NCI-H2227 (cell line): ENCODE results near the gene FAM193A.

Source experiments
- DNase-seq: peaks from one replicate; lab custom pipeline; 2025; ENCODE audit not compliant: unreplicated experiment; lab: John Stamatoyannopoulos, UW

The FAM193A gene, protein sequence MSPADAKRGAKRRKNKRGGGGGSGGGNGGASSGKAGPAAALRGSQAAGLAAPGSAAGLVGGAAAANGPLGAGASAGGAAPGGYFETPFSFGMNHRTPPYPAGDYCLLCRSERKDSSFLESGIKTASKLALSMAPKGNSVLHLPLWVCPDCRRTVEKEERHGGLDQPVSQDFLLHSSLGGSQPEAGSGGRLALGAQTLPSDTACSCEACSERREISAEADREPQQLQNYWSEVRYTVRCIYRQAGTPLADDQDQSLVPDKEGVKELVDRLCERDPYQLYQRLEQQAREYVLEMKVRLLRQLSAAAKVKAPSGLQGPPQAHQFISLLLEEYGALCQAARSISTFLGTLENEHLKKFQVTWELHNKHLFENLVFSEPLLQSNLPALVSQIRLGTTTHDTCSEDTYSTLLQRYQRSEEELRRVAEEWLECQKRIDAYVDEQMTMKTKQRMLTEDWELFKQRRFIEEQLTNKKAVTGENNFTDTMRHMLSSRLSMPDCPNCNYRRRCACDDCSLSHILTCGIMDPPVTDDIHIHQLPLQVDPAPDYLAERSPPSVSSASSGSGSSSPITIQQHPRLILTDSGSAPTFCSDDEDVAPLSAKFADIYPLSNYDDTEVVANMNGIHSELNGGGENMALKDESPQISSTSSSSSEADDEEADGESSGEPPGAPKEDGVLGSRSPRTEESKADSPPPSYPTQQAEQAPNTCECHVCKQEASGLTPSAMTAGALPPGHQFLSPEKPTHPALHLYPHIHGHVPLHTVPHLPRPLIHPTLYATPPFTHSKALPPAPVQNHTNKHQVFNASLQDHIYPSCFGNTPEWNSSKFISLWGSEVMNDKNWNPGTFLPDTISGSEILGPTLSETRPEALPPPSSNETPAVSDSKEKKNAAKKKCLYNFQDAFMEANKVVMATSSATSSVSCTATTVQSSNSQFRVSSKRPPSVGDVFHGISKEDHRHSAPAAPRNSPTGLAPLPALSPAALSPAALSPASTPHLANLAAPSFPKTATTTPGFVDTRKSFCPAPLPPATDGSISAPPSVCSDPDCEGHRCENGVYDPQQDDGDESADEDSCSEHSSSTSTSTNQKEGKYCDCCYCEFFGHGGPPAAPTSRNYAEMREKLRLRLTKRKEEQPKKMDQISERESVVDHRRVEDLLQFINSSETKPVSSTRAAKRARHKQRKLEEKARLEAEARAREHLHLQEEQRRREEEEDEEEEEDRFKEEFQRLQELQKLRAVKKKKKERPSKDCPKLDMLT (N-terminal part only)

DNA sequence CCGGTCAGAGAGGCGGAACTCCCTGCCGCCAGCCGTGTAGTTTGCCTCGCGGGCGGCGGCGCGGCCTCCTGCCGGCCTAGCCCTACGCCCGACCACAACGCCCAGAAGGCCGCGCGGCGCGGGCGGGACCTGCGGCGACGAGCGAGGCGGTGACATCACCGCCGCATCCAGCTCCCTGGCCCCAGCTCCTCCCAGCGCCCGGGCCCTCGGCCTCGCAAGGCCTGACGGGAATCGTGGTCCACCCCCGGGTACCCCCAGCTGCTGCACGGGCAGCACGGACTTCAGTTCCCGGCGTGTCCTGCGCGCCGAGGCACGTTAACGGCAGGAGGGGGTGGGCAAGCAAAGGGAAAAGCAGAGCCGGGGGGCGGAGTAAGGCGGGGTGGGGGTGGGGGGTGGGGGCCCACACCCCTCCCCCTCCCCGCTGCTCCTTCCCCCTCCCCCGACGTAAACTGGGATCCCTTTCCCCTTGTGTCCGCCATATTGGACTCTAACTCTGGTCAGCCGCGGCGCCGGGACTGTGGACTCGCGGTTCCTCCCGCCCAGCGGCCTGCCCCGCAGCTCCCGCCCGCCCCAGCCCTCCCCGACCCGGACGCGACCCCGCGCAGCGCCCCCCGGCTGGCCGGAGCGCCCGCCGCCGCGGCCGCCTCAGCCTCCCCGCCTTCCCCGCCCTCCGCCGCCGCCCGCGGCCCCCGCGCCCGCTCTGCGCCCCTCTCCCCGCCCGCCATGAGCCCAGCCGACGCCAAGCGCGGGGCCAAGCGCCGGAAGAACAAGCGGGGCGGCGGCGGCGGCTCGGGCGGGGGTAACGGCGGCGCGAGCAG lies at the start of gene FAM193A:
Gene FAM193A (plus strand): TSS at position 455 of the 818 bp plus-strand sequence. CDS start 269 bp downstream, at position 724.
- peak; percentile 98 for DNase-seq

DNA sequence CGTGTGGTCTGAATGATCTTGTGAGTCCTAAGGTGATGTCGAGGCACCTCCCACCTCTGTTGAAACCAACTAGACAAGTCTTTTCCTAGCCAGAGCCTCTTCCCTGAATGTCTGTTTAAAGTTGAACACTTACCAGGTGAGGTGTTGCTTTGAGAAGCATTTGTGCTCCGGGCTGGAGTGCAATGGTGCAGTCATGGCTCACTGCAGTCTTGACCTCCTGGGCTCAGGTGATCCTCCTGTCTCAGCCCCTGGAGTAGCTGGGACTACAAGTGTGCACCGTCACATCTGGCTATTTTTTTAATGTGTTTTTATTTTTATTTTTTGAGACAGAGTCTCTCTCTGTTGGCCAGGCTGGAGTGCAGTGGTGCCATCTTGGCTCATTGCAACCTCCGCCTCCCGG lies 49.5 kb upstream of the FAM193A start:
- DNase-seq, result no peak

DNA sequence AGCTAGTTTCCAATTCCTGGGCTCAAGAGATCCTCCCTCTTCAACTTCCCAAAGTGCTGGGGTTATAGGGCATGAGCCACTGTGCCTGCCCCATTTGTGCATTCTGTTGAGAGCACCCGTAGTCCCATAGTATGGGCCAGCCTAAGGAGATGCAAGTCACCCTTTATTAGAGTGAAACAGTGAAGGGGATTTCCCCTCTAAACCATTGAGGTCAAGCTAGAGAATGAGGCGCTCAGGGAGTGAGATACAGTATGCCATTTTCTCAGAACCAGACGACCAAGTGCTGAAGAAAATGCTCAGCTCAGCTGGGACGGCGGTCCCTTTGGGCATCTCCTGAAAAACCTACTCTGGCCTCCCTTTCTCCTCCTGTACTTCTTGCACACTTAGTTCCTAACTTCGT lies 48.8 kb upstream of the FAM193A start:
- DNase-seq, result no peak

DNA sequence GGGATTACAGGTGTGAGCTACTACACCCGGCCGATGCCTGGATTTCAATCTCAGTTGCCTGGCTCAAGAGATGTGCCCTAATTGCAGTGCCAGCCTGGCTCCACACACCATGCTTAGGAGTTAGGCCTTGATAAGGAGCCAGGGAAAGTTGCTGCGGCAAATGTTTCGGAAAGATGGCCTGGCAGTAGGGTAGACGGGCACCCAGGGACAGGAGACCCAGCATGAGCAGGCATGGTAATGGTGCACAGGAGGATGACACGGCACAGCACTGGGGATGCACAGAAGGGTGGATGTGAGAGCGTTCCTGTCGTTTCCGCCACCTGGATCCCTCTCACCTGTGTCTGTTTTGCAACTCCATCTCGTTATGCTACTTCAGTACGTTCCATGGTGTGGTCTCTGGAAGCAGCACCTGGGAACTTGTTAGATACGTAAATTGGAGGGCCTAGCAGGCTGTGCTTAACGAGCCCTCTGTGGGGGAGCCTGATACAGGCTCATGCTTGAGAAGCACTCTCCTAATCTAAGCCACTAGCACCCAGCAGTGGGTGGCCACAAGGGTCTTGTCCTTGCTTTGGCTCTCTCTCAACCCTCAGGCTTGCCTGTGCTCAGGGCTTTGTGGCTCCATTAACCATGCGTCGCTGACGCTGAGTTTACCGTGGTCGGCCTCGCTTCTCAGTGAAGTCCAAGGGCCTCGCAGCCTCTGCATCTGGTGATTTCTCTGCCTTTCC lies 47.2 kb upstream of the FAM193A start:
- no peak for DNase-seq

DNA sequence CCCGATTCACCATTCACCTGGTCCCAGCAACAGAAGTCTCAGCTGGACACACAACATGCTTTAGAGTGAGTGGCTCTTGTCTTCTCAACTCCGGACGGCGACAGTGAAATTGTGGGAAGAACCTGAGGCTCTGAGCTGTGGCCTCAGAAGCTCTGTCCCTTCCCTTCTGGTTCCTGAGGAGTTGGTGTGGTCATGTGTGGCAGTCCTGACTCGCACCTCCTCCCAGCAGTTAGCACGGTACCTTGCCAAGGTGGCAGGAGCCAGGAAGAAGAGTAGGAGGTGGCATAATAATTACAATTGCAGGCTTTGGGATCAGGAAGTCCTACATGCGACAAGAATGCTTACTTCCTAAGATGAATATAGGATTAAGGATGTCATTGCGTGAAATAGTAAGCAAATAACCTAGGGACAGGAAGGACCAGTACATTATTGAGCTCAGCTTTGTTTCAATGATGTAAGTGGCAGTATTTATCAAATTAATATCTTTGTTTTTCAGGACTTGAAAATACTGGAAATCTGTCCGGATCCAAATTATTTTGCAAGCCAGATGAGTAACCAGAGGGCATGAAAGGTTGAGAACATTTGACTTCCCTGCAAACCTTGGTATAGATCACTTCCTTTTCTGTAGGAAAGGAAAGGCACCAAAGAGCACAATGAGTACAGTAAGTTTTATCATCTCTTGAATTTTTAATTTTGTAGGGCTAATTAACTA lies 46.5 kb upstream of the FAM193A start:
- no peak for DNase-seq

DNA sequence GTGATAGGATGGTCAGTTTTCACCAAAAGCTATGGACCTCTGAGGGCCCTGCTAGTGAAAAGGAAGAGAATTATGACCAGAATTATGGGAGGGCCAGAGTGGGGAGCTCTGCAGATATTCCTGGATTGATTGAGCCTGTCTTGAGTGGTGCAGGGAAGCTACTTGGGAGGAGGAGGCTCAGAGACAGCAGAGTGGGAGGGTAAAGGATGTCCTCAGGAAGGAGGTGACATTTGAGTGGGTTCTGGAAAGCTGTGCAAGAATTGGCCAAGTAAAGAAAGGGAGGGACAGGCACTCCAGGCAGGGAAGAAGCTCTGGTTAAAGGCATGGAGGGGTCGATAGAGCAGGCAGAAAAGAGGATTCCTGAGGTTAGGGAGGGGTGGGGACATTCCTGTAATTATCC lies 43.5 kb upstream of the FAM193A start:
- DNase-seq, result no peak

DNA sequence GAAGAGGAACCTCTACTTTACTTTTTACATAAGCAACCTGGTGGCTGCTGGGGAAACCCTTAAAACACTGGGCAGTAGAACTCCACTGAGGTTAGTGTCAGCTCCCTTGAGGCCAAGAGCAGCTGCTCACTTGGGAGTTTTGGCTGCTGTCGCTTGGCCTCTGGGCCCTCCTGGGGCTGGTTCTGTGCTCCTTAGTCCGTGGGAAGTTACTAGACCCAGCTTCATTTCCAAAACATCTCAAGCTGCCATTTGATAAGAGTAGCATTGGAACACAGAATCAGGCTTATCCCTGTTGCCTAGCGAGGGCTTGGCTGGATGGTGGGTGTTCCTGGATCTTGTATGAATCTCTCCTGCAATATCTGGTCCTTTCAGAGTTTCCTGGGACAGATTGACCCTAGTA lies 41.5 kb upstream of the FAM193A start:
- DNase-seq, result no peak

DNA sequence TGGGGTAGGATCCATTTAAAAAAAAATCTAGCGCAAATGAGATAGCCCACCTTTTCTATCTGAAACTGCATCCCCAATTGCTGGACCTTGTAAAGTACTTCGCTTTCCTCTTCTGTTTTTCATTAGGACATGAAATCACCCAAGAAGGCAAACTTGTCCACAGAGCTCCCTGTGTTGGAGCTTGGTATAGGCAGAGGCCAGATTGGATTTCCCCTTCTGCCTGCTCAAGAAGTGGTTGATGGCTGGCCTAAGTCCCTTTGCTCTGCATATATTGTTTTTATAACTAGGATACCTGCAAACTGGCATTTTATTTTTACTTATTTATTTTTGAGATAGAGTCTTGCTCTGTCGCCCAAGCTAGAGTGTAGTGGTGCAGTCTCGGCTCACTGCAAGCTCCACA lies 39.1 kb upstream of the FAM193A start:
- DNase-seq, result no peak

DNA sequence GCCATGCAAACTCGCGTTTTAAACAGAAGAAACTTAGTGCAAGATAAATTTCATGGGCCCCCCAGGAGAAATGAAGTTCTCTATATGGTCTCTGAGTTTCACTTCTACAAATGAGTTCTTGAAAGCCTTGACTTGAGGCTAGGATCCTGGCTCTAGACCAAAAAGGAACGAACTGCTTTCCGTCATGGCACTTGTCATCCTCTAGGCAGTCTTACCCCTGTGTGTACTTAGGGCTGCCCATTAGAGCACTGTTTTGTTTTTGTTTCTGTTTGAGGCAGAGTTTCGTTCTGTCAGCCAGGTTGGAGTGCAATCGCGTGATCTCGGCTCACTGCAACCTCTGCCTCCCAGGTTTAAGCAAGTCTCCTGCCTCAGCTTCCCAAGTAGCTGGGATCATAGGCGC lies 38.5 kb upstream of the FAM193A start:
- no peak for DNase-seq

DNA sequence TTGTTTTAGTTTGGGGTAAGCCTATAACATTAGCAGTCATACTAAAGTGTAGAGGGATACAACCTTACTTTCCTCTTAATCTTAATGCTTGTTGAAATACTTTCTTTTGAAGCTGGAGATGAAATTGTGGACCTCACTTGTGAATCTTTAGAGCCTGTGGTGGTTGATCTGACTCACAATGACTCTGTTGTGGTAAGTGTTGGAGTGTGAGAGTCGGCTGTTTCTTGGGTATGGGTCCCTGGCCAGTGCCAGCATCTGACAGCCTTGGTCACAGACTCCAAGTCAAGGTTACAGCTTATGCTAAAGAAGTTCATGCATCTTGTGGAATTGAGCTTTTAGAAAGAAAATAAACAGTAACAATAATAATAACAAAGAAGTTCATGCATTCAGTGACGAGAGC lies 35.9 kb upstream of the FAM193A start:
- no peak for DNase-seq

DNA sequence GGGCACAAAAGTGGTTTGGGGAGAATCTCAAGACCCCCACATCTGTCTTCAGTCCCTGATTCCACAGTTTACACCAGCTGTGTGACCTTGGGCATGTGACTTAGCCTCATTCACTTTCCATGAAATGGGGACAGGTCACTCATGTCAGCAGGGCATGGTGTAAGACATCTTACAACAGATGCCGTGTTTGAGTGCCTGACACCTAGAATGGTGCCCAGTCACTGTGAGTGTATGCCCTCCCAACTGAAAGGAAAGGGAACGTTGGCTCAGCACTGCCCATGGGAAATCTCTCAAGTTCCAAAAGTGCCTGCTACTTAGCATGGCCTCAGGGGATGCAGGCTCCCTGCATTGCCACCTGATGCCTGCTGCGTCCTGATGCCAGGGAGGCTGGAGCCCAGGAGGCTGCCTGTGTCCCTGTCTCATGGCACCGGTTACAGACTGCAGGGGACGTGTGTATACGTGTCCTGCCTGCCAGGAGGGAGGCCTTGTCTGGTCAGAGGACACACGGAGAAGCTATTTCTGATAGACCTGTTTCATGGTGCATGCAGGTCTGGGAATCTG lies 35.3 kb upstream of the FAM193A start:
- DNase-seq, result no peak

DNA sequence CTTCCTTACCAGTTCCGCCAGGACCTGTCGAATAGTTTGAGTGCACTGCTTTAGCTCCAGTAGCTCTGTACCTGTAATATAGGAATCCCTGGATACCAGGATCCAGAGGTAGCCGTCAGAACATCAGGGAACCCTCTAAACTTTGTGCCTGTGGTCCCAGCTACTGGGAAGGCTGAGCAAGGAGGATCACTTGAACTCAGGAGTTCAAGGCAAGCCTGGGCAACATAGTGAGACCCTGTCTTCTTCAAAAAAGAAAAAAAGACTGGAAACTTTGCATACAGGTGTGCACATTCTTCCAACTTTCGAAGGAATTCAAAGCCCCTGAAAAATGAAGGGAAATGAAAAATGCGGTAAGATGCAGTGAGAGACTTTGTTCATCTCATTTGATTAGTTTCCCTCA lies 32.6 kb upstream of the FAM193A start:
- DNase-seq, result no peak

DNA sequence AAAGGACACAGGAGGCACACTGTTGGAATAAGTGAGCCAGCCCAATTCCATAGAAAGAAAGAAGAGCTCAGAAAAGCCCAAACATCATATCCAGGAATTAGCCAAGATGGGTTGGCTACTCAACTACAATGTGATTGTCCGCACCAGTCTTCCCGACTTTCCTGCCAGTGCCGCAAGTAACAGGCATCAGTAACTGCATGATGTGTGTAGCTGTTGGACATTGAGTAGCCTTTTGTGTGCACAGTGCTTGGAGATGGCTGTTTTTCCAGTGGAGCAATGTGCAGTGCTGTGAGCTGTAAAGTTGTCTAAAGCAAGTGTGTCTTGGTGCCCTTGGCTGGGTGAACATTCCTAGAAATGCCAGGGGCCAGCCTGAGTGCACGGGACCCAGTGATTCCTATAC lies 29.2 kb upstream of the FAM193A start:
- no peak for DNase-seq

DNA sequence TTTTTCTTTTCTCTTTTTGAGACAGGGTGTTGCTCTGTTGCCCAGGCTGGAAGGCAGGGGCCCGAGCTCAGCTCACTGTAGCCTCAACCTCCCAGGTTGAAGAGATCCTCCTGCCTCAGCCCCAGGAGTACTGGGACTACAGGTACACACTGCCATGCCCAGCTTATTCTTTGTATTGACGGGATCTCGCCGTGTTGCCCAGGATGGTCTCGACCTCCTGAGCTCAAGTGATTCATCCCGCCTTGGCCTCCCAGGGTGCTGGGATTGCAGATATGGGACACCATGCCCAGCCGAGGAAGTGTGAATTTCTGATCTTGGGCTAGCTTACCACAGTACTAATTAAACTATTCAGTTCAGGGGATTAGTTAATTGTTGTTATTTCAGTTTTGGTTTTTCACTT lies 28.6 kb upstream of the FAM193A start:
- DNase-seq, result no peak

DNA sequence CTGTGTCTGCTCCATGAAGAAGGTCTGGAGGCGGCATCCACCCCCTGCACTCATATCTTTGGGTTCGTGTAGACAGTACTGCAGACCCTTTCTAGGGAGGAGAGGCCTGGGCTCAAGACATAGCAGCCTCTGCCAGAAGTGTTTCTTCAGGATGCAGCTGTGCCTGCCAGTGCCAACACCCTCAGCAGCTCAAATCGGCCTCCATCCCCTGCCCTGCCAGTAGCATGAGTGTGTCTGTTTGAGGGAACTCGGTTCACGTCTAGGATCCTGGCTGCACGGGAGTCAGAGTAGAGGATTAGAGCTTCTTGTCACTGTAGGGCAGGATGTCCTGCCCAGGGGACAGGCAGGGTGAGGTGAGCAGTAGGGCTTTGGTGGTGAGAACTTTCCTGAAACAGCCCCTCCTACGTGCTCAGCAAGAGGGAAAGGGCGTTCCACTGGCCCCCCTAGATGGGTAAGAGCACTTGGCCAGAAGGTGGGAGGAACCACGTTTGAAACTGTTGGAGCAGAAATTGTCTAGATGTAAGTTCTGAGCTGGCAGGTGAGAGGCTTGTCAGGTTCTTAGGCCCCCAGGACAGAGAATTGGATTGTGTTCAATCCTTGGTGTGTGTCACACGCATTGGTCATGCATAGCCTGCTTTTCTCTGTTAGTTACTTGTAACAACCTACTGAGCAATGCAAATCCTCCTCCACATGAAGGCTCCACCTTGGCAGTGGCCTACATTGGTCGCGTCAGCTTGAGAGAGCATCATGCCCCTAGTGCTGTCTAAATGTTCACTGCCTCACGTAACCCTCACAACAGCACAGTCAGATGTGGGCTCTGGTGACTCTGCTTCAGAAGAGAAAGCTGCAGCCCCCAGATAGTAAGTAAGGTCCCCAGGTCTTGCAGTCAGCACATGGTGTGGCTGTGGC lies 25.8 kb upstream of the FAM193A start:
- DNase-seq, result no peak

DNA sequence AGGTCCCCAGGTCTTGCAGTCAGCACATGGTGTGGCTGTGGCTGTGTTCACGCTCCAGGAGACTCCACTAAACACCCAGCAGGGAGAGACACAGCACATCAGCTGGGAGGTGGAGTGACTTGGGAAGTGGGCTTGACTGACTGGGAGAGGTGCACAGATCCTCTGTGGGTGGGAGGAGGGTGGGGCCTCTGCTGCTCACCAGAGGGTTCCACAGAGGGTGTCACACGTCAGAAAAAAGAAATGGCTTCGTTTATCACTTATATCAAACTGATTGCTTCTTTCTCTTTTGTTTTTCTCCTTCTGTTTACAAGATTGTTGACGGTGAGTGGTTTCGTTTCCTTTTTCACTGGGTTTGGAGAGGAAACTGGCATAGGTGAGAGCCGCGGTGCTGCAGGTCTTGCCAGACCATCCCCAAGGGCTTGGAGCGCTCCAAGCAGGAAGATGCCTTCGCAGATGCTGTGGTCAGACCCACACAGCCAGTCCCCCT lies 24.8 kb upstream of the FAM193A start:
- DNase-seq, result no peak

DNA sequence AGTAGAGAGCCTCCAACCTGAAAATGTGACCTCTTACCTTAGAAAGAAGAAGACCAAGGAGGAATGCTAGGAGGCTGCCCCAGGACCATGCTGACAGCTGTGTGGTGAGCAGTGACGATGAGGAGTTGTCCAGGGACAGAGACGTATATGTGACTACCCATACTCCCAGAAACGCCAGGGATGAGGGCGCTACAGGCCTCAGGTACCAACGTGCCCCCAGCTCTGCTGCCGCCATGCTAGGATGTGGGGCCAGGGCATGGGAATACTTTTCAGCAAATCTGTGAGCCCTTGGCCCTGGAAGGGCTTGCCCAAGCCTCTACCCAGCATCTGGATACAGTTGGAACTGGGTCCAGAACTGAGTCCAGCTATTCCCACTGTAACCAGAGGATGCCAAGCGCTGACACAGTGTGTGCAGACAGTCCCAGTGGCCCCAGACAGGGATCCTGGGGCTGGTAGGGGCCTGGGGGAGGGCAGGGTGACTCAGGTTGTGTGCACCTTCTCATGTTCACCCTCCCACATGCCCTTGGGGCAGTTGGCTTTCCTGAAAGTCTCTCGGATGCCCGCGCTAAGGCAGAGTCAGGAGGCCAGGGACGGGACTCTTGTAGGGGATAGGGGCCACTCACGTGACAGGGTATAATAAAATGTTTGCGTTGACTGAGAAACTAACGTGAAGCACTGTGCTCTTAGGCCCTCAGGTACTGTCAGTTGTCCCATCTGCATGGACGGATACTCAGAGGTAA lies 23.9 kb upstream of the FAM193A start:
- no peak for DNase-seq
